ENCODE measurements around the gene BCL6.
A peak's percentile ranks its signal among the peaks of the same experiment; 100 is the strongest.

Gene BCL6

GRCh38 chr3:187738331-187739093 lies 6.8 kb downstream of the BCL6 start:
- DNase-seq: peak; percentile 55 to 67

- no peak for DNase-seq
Measured at GRCh38 chr3:187738071-187738330, 7.3 kb downstream of the BCL6 start.

- DNase-seq: peak; percentile 42 to 47
Measured at GRCh38 chr3:187737368-187738070, 7.7 kb downstream of the BCL6 start.

GRCh38 chr3:187737006-187737367 lies 8.3 kb downstream of the BCL6 start:
- no peak for DNase-seq

- DNase-seq: no peak
Measured at GRCh38 chr3:187736418-187736871, 8.8 kb downstream of the BCL6 start.

GRCh38 chr3:187735837-187736236 lies 9.4 kb downstream of the BCL6 start:
- no peak for DNase-seq

- DNase-seq: no peak
Measured at GRCh38 chr3:187735383-187735782, 9.9 kb downstream of the BCL6 start.

- DNase-seq: no peak
Measured at GRCh38 chr3:187734841-187735240, 10.4 kb downstream of the BCL6 start.

- no peak for DNase-seq
Measured at GRCh38 chr3:187733371-187733770, 11.9 kb downstream of the BCL6 start.

- DNase-seq: no peak
Measured at GRCh38 chr3:187729598-187729997, 15.7 kb downstream of the BCL6 start.

GRCh38 chr3:187728940-187729583 lies 16.2 kb downstream of the BCL6 start:
- no peak for DNase-seq

- no peak for DNase-seq
Measured at GRCh38 chr3:187728248-187728647, 17.0 kb downstream of the BCL6 start.

- no peak for DNase-seq
Measured at GRCh38 chr3:187726564-187726963, 18.7 kb downstream of the BCL6 start.

GRCh38 chr3:187725653-187726370 lies 19.5 kb downstream of the BCL6 start:
- no peak for DNase-seq

GRCh38 chr3:187725224-187725623 lies 20.0 kb downstream of the BCL6 start:
- DNase-seq: no peak

GRCh38 chr3:187722206-187722612 lies 23.1 kb downstream of the BCL6 start:
- no peak for DNase-seq

- no peak for DNase-seq
Measured at GRCh38 chr3:187721055-187721454, 24.2 kb downstream of the BCL6 start.

- no peak for DNase-seq
Measured at GRCh38 chr3:187720337-187720670, 25.0 kb downstream of the BCL6 start.

GRCh38 chr3:187719628-187720336 lies 25.5 kb downstream of the BCL6 start:
- no peak for DNase-seq

GRCh38 chr3:187718802-187719201 lies 26.5 kb downstream of the BCL6 start:
- DNase-seq: no peak

- DNase-seq: no peak
Measured at GRCh38 chr3:187717572-187717971, 27.7 kb downstream of the BCL6 start.

- DNase-seq: peak; percentile 54 to 64
Measured at GRCh38 chr3:187714404-187714979, 30.8 kb downstream of the BCL6 start.

- no peak for DNase-seq
Measured at GRCh38 chr3:187713504-187713903, 31.8 kb downstream of the BCL6 start.
